Measurements from ENCODE around the gene MYO5C.
"Not testable (repeated sequence)": the region's sequence is repeated elsewhere in the genome, so short reads cannot be mapped to it uniquely, and the experiment has no call there.

Gene MYO5C

GRCh38 chr15:52240166-52240565 is 55.4 kb downstream of the MYO5C start:
- no peak for DNase-seq

GRCh38 chr15:52238989-52239525 is 56.5 kb downstream of the MYO5C start:
- not testable (repeated sequence) for DNase-seq

- no peak for DNase-seq
Observed at GRCh38 chr15:52238149-52238548, 57.5 kb downstream of the MYO5C start.

DNA sequence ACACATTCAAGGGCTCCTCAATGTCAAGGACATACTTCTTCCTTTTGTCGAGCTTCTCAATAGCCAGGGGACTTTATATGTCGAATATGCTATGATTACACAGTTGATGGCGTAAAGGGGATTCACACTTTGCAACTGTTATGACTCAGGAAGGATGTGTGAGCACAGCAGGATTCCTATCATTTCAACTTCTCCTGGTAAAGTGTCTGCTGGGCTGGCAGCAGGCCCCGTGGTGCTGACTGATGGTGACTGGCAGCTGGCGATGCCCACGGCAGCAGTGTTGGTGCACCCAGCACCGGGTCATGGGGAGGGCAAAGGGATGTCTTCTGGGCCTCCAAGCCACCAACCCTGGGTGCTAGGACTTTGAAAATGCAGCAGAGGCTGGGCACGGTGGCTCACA is 59.6 kb downstream of the MYO5C start:
- no peak for DNase-seq

DNA sequence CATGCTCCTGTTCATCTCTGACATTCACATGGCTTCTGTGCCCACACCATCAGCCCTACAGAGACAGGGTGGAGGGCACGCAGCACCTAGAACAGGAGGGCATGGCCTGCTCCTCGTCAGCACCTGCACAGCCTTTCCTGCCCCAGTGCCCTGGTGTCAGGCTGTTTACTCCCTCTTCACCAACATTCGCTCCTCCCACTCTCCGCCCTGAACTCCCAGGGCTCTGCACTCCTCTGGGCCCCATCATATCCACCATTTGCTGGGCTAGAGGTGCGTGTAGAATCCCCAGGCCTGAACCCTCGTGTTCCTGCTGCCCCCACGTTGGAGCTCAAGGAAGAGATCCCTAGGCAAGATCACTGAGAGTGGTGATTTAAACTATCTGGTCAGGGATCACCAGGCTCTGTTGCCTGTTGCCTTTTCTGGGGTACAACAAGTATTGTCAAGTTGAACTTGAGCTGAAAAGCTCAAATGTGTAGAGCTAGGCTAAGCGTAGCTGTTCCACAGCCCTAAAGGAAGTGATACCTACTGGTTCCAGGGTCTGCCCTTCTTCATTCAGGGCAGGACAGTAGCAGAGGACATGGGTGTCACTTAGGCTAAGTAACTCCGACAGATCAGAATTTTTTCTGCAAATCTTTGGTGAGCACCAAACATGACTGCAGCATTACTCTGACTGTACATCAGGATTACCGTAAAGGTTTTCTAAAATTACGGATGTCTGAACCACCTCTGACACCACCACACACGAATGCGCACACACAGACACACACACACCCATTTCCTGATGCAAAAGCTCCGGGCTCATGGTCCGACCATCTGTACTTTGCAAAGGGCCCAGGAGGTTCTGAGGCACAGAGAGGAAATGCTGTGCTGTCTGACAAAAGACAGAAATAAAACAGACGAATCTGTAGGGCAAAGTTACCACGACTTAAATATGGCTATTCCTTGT is 60.7 kb downstream of the MYO5C start:
- DNase-seq, result no peak

DNA sequence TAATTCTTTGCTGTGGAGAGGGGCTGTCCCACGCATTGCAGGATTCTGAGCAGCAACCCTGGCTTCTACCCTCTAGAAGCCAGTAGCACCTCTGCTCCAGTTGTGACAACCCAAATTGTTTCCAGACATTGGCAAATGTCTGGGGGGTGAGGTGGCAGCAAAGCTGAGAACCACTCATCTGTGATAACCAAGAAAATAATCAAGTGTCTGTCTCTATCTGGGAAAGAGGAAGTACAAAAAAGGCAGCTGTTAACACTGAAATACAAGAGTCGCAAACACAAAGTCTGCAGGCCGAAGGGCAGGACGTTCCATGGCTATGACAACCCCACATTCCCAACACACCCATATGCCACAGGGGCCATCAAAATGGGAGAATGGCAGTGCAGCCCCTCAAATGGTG is 62.2 kb downstream of the MYO5C start:
- DNase-seq, result no peak

DNA sequence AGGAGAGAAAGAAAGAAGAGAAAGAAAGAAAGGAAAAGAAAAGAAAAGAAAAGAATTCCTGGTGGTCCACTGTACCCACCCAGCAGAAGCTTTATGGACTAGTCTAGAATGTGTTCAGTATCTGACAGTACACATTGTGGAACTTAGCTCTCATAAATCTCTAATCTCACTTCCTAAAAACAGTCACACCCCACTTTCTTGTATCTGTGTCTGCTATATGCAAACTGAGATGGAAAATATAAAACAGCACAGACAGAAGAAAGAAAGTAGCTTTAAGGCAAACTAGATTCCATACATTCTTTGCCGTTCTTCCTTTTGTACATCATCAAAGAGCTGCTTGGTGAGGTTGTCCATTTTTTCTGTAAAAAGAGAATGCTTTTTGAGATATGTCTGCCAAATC is 63.3 kb downstream of the MYO5C start:
- DNase-seq, result no peak

DNA sequence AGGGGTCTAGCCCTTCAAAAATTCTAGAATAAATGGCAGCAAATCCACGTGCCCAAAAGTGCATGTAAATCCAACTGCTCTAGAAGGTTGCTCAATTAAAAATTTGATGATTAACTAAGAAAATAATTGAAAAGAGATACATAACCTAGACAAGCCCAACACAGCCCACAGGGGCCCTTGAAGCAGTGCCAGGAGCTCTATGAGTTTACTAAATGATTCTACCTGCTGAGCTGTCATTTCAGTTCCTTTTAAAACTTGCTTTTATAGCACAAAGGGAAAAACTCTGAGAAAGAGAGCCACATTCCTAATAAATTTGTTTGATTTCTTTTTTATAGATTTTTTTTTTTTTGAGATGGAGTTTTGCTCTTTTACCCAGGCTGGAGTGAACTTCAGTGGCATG is 65.5 kb downstream of the MYO5C start:
- no peak for DNase-seq

DNA sequence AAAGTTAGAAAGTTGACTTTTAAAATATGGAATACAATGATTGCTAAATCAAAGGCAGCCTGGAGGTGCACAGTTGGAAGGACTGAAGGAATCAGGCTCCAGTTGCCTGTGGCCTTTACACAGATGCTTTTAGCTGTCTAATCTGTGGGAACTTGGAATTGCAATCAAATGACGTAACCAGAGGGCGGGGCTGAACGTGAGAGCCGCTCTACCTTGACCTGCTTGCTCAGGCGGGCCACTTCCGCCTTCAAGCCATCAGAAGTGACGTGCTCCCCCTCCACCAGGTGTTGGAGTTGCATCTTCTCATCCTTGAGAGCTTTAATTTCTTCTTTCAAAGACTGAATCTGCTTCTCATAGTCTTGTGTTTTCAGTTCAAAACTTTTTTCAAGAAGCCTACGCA is 66.7 kb downstream of the MYO5C start:
- peak; percentile 51 for DNase-seq

DNA sequence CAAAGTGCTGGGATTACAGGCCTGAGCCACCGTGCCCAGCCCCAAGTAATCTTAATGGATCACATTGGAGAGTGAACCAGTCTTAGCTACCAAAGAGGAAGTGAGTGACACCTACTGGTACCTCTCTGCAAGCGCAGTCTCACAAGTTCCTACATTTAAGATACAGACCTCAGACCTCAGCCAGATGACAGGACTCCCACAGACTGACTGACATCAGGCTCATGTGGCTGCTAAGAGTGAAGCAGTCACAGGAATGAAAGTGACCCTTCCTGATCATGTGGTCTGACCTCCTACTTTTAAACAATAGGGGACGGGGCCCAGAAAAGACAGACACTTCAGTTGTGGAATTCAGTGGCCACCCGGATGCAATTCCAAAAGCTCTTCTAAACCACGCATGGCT is 68.1 kb downstream of the MYO5C start:
- DNase-seq, result peak; percentile 13

- no peak for DNase-seq
Observed at GRCh38 chr15:52225230-52225629, 70.4 kb downstream of the MYO5C start.

GRCh38 chr15:52224211-52224610 is 71.4 kb downstream of the MYO5C start:
- no peak for DNase-seq

- DNase-seq, result no peak
Observed at GRCh38 chr15:52221730-52222129, 73.9 kb downstream of the MYO5C start.

DNA sequence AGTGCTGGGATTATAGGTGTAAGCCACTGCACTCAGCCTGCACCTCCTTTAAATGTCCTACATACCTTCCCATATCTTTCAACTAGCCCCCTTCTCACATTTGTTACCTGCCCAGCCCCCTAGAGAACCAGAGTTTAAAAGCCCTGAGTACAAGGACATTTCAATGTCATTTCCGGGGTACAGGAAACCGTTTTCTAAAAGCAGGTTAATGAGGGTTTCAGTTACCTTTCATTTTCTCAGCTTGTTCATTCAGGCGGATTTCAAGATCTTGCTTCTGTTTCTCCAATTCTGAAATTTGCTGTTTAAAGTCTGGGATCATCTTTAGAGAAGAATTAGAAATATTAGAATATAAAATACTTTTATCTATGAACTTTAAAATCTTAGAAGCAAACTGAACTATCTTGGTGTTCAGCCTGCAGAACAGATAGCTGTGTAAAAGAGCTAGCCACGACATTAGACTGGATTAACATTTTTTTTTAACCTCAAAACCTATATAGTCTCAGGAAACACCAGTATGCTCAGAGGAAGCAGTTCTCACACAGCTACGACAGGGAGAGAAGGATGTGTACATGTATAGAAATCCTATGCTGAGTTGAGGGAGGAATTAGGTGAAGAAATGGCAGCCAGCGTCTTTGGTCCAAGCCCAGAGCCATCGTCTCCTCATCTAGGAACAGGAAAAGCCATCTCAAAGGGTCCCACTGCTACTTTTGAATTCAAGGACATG is 74.5 kb downstream of the MYO5C start:
- DNase-seq, result no peak

DNA sequence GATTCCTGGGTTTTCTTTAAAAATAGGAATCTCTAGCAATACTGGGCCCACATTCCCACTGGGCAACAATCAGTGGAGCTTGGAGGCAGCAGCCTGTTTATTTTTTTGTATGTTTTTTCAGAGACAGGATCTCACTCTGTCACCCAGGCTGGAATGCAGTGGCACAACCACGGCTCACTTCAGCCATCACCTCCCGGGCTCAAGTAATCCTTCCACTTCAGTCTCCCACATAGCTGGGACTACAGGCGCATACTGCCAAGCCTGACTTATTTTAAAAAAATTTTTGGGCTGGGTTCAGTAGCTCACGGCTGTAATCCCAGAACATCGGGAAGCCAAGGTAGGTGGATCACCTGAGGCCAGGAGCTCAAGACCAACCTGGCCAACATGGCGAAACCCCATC is 75.4 kb downstream of the MYO5C start:
- DNase-seq, result no peak

DNA sequence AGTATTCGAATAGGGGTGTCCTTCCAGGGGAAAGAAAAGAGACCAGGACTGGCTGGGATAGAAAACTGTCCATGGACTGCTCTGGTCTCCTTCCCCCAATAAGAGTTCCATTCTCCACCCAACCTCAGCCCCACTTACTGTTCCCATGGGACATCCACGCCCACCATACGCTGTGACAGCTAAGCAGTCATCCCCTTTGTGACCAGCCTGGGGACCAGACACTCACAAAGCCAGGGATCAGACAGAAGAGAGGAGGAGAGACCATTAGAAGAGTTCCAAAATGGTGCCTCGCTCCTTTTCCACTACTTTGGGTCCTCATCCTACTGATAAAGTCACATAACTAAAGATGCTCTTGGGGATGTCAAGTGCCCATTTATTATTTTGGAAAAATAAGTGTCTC is 76.8 kb downstream of the MYO5C start:
- no peak for DNase-seq

DNA sequence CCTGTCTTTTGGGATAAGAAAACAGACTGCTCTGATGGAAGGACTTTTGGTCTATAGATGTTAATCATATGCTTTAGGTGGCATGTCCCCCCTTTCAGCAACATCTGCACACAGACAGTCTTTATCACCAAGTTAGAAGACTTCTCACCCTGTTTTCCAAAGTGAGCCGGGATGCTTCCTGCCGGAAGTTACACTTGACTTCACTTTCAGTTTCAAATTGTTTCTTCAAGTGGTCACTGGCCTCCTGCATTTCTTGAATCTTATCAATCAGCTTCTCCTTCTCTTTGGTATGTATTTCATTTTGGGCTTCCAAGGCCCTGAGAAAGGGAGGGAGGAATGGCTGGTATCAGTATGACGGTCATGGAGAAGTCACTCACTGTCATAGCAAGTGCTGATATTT is 77.2 kb downstream of the MYO5C start:
- DNase-seq, result no peak

DNA sequence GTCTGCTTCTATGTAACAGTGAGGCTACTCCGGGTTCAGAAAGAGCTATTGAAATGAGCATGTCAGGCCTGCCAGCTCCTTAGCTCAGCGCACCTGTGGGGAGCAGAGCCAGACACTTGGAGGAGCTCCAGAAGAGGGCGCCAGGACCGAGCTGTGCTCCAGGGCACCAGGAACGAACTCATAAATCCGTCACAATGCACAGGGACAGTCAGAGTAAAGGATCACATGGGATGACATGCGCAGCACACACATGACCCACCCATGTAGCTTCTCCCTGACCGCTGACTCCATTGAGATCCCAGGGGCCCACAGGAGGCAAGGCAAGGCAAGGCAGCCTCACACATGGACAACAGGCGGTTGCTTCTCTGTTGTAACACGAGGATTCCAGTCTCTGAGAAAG is 78.4 kb downstream of the MYO5C start:
- DNase-seq, result no peak

DNA sequence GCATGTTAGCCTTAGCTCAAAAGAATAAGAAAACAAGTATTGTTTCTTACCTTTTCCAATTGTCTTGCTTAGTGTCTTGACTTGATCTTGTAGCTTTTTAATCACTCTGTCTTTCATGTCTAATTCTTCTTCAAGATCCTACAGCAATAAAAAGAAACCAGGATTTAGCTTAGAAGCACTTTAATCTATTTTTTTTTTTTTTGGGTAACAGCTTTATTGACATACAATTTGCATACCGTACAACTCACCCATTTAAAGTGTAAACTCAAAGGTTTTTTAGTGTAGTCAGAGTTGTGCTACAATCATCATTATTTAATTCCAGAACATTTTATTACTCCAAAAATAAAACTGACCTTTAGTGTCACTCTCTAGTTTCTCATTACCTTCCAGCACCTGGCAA is 81.1 kb downstream of the MYO5C start:
- no peak for DNase-seq

- DNase-seq, result no peak
Observed at GRCh38 chr15:52213206-52213605, 82.4 kb downstream of the MYO5C start.

- peak; percentile 41 for DNase-seq
Observed at GRCh38 chr15:52208306-52208946, 87.2 kb downstream of the MYO5C start.

- DNase-seq, result no peak
Observed at GRCh38 chr15:52207191-52207590, 88.4 kb downstream of the MYO5C start.

GRCh38 chr15:52206446-52206845 is 89.2 kb downstream of the MYO5C start:
- DNase-seq, result no peak

DNA sequence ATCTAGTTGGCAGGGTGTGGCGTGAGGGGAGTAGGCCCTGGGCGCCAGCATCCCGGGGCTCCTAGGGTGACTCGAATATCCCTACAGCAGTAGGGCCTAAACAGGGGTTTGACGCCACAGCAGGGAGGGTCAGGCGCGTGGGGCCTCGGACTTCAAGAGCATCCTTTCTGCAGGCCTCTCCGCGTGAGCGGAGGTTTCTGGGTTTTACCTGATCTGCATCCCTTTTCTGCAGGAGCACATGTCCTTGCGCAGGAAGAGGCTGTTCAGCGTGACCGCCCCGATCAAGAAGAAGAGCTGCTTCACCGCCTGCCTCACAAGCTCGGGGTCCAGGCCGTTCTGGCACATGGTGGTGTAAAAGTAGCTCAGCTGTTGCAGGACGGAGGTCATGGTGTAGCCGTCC is 90.9 kb downstream of the MYO5C start:
- DNase-seq, result no peak
